ENCODE results near the gene DCUN1D4.

DNA sequence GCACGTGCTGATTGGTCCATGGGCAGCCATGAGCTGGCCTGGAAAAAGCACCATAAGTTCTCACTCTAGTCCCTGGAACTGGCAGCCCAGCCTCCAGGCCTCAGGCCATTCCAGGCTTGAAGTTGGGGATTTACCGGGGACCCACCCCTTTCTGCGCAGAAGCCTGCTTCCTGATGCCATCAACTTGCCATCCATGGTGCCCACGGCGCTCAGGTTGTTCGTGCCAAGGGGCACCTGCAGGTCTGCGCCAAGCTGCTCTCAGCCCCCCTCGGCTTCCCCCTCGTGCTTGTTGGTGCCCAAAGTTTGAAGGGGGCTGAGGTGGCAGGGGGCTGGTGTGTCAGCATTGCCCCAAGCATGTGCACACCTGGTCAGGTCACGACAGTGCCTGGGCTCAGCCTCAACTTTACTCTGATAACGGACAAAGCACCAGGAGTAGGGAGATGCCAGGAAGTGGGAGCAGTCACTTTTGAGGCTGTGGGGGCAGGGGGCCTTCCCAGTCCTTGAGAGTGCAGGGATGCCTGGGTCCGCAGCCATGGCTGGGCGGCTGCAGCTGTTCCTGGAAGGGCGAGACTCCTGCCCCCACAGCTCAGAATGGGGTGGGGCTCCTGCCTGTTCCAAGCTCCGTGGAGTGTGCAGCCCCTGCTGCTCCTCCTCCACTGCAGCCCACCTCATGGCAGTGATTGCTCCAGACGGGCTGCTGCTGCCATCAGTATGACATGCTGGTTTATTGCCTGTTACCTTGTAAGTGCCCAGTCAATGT, 24.9 kb downstream of the DCUN1D4 start:
- no peak for TF ChIP-seq ZNF274 (IDR thresholded peaks at IDR 0.05; ENCODE audit: low read depth, low read length)
- no peak for TF ChIP-seq EZH2 (IDR thresholded peaks at IDR 0.05)
- no peak for TF ChIP-seq EZH2phosphoT487 (IDR thresholded peaks at IDR 0.05; ENCODE audit: borderline replicate concordance)
- TF ChIP-seq, protein P1, sequence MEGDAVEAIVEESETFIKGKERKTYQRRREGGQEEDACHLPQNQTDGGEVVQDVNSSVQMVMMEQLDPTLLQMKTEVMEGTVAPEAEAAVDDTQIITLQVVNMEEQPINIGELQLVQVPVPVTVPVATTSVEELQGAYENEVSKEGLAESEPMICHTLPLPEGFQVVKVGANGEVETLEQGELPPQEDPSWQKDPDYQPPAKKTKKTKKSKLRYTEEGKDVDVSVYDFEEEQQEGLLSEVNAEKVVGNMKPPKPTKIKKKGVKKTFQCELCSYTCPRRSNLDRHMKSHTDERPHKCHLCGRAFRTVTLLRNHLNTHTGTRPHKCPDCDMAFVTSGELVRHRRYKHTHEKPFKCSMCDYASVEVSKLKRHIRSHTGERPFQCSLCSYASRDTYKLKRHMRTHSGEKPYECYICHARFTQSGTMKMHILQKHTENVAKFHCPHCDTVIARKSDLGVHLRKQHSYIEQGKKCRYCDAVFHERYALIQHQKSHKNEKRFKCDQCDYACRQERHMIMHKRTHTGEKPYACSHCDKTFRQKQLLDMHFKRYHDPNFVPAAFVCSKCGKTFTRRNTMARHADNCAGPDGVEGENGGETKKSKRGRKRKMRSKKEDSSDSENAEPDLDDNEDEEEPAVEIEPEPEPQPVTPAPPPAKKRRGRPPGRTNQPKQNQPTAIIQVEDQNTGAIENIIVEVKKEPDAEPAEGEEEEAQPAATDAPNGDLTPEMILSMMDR (IDR thresholded peaks at IDR 0.05 in 2 of 3, conservative IDR thresholded peaks at IDR 0.05 in 1 of 3; ENCODE audit: borderline replicate concordance in 1 of 3, insufficient read depth in 1 of 3, low read depth in 2 of 3, low read length in 2 of 3), result no peak
- no peak for TF ChIP-seq CEBPB (IDR thresholded peaks at IDR 0.05; ENCODE audit: low read depth)
- TF ChIP-seq POLR2A (IDR thresholded peaks at IDR 0.05; ENCODE audit: borderline replicate concordance, extremely low read depth, insufficient read depth, insufficient read length), result no peak
- TF ChIP-seq POLR2AphosphoS5 (IDR thresholded peaks at IDR 0.05; ENCODE audit: low read depth, low read length), result no peak
- TF ChIP-seq, protein P2, sequence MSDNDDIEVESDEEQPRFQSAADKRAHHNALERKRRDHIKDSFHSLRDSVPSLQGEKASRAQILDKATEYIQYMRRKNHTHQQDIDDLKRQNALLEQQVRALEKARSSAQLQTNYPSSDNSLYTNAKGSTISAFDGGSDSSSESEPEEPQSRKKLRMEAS (IDR thresholded peaks at IDR 0.05), result no peak
- no peak for TF ChIP-seq RAD21 (IDR thresholded peaks at IDR 0.05; ENCODE audit: low read depth)
- no peak for TF ChIP-seq TCF7L2 (IDR thresholded peaks at IDR 0.05; ENCODE audit: borderline replicate concordance, extremely low read depth, insufficient read depth, insufficient read length)
- TF ChIP-seq ELF1 (IDR thresholded peaks at IDR 0.05; ENCODE audit: borderline replicate concordance, low read depth), result no peak
- TF ChIP-seq, protein P3, sequence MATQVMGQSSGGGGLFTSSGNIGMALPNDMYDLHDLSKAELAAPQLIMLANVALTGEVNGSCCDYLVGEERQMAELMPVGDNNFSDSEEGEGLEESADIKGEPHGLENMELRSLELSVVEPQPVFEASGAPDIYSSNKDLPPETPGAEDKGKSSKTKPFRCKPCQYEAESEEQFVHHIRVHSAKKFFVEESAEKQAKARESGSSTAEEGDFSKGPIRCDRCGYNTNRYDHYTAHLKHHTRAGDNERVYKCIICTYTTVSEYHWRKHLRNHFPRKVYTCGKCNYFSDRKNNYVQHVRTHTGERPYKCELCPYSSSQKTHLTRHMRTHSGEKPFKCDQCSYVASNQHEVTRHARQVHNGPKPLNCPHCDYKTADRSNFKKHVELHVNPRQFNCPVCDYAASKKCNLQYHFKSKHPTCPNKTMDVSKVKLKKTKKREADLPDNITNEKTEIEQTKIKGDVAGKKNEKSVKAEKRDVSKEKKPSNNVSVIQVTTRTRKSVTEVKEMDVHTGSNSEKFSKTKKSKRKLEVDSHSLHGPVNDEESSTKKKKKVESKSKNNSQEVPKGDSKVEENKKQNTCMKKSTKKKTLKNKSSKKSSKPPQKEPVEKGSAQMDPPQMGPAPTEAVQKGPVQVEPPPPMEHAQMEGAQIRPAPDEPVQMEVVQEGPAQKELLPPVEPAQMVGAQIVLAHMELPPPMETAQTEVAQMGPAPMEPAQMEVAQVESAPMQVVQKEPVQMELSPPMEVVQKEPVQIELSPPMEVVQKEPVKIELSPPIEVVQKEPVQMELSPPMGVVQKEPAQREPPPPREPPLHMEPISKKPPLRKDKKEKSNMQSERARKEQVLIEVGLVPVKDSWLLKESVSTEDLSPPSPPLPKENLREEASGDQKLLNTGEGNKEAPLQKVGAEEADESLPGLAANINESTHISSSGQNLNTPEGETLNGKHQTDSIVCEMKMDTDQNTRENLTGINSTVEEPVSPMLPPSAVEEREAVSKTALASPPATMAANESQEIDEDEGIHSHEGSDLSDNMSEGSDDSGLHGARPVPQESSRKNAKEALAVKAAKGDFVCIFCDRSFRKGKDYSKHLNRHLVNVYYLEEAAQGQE (IDR thresholded peaks at IDR 0.05; ENCODE audit: low read depth), result no peak
- no peak for TF ChIP-seq YY1 (IDR thresholded peaks at IDR 0.05; ENCODE audit: extremely low read depth, insufficient replicate concordance, low read depth, low read length)
- no peak for TF ChIP-seq CBX3 (IDR thresholded peaks at IDR 0.05; ENCODE audit: low read depth)
